ENCODE data around the gene ADAM10. TPM values are rescaled to one million over a fixed set of nuclear protein-coding genes. Genes with fewer than 3 reads are reported as not detected.

ADAM10 gene
- total RNA-seq, 1 donor from 2014 or later: 190 TPM

- H3K9me3 Mint-ChIP-seq: peaks cover 20% of the 10 kb centered on the region
- H3K4me3 Mint-ChIP-seq: no peak overlapping the region
- peaks cover 4% of the 10 kb centered on the region for H3K36me3 Mint-ChIP-seq
- H3K4me1 Mint-ChIP-seq: peaks cover 14% of the 10 kb centered on the region
- no peak for DNase-seq (ENCODE audit: low spot score in 2 of 2, unreplicated experiment in 2 of 2)
- no peak overlapping the region for H3K27ac Mint-ChIP-seq
- H3K27me3 Mint-ChIP-seq (ENCODE audit: low read depth): no peaks in the 10 kb centered on the region
- TF ChIP-seq, protein P1, sequence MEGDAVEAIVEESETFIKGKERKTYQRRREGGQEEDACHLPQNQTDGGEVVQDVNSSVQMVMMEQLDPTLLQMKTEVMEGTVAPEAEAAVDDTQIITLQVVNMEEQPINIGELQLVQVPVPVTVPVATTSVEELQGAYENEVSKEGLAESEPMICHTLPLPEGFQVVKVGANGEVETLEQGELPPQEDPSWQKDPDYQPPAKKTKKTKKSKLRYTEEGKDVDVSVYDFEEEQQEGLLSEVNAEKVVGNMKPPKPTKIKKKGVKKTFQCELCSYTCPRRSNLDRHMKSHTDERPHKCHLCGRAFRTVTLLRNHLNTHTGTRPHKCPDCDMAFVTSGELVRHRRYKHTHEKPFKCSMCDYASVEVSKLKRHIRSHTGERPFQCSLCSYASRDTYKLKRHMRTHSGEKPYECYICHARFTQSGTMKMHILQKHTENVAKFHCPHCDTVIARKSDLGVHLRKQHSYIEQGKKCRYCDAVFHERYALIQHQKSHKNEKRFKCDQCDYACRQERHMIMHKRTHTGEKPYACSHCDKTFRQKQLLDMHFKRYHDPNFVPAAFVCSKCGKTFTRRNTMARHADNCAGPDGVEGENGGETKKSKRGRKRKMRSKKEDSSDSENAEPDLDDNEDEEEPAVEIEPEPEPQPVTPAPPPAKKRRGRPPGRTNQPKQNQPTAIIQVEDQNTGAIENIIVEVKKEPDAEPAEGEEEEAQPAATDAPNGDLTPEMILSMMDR (IDR thresholded peaks at IDR 0.05; ENCODE audit: unreplicated experiment): no peak
Observed at GRCh38 chr15:58585693-58586443, 163.6 kb downstream of the ADAM10 start.

- Mint-ChIP-seq H3K4me3 (no peak overlapping the region), H3K9me3 (peaks cover 20% of the 10 kb centered on the region), H3K27ac (no peak overlapping the region), H3K4me1 (peaks cover 7% of the 10 kb centered on the region), H3K27me3 (ENCODE audit: low read depth) (no peaks in the 10 kb centered on the region), H3K36me3 (peaks cover 4% of the 10 kb centered on the region)
- no peak for DNase-seq (ENCODE audit: low spot score in 2 of 2, unreplicated experiment in 2 of 2)
- TF ChIP-seq, protein P1 (IDR thresholded peaks at IDR 0.05; ENCODE audit: unreplicated experiment): no peak
Observed at GRCh38 chr15:58584789-58585461, 164.6 kb downstream of the ADAM10 start.

- Mint-ChIP-seq H3K27ac (no peak overlapping the region), H3K27me3 (ENCODE audit: low read depth) (no peaks in the 10 kb centered on the region), H3K9me3 (peaks cover 20% of the 10 kb centered on the region), H3K4me1 (peaks cover 3% of the 10 kb centered on the region), H3K4me3 (no peak overlapping the region), H3K36me3 (peaks cover 4% of the 10 kb centered on the region)
- DNase-seq (ENCODE audit: low spot score in 2 of 2, unreplicated experiment in 2 of 2): no peak
- TF ChIP-seq, protein P1 (IDR thresholded peaks at IDR 0.05; ENCODE audit: unreplicated experiment): no peak
Observed at GRCh38 chr15:58583171-58583908, 166.2 kb downstream of the ADAM10 start.

DNA sequence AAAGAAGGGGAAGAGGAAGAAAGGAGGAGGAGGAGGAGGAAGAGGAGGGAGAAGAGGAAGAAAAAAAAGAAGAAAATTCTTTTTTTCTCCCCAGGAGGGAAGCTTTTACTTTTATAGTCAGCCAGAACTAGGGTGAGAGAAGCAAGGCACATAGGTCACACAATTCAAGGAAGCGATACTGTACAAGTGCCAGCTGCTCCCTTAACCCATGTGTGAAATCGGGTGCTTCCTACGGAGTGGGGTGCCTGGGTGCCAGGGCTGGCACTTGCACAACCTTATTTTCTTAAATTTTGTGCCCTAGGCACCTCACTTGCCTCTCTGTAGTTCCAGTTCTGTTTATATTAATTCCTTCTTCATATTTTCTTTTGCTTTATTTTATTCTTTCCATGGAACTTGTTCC, 167.3 kb downstream of the ADAM10 start:
- DNase-seq (ENCODE audit: low spot score in 2 of 2, unreplicated experiment in 2 of 2): no peak
- H3K36me3 Mint-ChIP-seq: peaks cover 4% of the 10 kb centered on the region
- no peaks in the 10 kb centered on the region for H3K27me3 Mint-ChIP-seq (ENCODE audit: low read depth)
- H3K27ac Mint-ChIP-seq: no peak overlapping the region
- TF ChIP-seq, protein P1 (IDR thresholded peaks at IDR 0.05; ENCODE audit: unreplicated experiment): no peak
- H3K4me1 Mint-ChIP-seq: peaks cover 3% of the 10 kb centered on the region
- H3K4me3 Mint-ChIP-seq: no peak overlapping the region
- H3K9me3 Mint-ChIP-seq: peaks cover 20% of the 10 kb centered on the region

DNA sequence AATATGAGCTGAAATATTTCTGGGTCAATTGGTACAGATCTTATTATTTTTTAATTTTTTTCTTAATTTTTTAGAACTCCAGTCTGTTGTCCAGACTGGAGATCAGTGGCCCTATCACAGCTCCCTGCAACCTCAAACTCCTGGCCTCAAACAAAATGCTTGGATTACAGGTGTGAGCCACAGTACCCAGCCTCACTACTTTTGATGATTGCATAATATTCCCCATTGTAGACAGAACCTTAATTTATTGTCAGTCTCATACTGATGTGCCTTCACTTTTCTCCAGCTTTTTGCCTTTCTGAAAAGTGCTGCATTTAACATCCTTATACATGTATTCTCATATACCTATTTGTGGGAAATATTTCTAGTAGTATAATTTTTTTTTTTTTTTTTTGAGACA, 172.8 kb downstream of the ADAM10 start:
- H3K4me1 Mint-ChIP-seq: no peaks in the 10 kb centered on the region
- no peak overlapping the region for H3K27ac Mint-ChIP-seq
- H3K36me3 Mint-ChIP-seq: no peaks in the 10 kb centered on the region
- no peaks in the 10 kb centered on the region for H3K9me3 Mint-ChIP-seq
- TF ChIP-seq, protein P1 (IDR thresholded peaks at IDR 0.05; ENCODE audit: unreplicated experiment): no peak
- no peak overlapping the region for H3K4me3 Mint-ChIP-seq
- H3K27me3 Mint-ChIP-seq (ENCODE audit: low read depth): no peaks in the 10 kb centered on the region
- no peak for DNase-seq (ENCODE audit: low spot score in 2 of 2, unreplicated experiment in 2 of 2)
